Loucy (cell line): Measurements from ENCODE around the gene IL16.

ENCODE experiments used
- H2AFZ ChIP-seq: fragments of 200-600 bp; sonication (generic); 2 replicates; pipeline ENCODE4 v1.6.0; 2016; ENCODE audit warnings: antibody characterized with exemption, mild to moderate bottlenecking, low read length, moderate library complexity
- H3F3A ChIP-seq: fragments of 200-600 bp; 2 replicates; pipeline ENCODE4 v1.6.0; 2016; ENCODE audit warnings: antibody characterized with exemption, low read depth, mild to moderate bottlenecking
- H3K27me3 ChIP-seq: fragments of 200-600 bp; sonication (generic); 2 replicates; pipeline ENCODE4 v1.6.1; 2014; ENCODE audit warnings: low read length, mild to moderate bottlenecking; ENCODE audit not compliant: insufficient read depth, poor library complexity, severe bottlenecking
- H3K36me3 ChIP-seq: fragments of 200-600 bp; sonication (generic); 2 replicates; pipeline ENCODE4 v1.6.1; 2016; ENCODE audit warnings: low read length; ENCODE audit not compliant: insufficient read depth
- H3K4me1 ChIP-seq: fragments of 200-600 bp; sonication (generic); 2 replicates; pipeline ENCODE4 v1.5.1; 2014; ENCODE audit warnings: low read length, mild to moderate bottlenecking; ENCODE audit not compliant: insufficient read depth, poor library complexity, severe bottlenecking
- H3K4me2 ChIP-seq: fragments of 200-600 bp; sonication (generic); 2 replicates; pipeline ENCODE4 v1.6.0; 2014; ENCODE audit warnings: antibody characterized with exemption, low read length, low read depth, mild to moderate bottlenecking; ENCODE audit not compliant: poor library complexity, severe bottlenecking
- H3K4me3 ChIP-seq: fragments of 200-600 bp; sonication (generic); 2 replicates; pipeline ENCODE4 v1.5.1; 2014; ENCODE audit warnings: low read length, mild to moderate bottlenecking, mixed read lengths; ENCODE audit not compliant: poor library complexity, severe bottlenecking
- H3K79me2 ChIP-seq: fragments of 200-600 bp; sonication (generic); 2 replicates; pipeline ENCODE4 v1.6.1; 2014; ENCODE audit warnings: low read length; ENCODE audit not compliant: insufficient read depth
- H3K9ac ChIP-seq: fragments of 200-600 bp; sonication (generic); 2 replicates; pipeline ENCODE4 v1.6.0; 2014; ENCODE audit warnings: mild to moderate bottlenecking, low read depth, low read length, moderate library complexity; ENCODE audit not compliant: poor library complexity, severe bottlenecking
- H3K9me2 ChIP-seq: fragments of 200-600 bp; sonication (generic); replicated peaks from 2 replicates; pipeline ENCODE4 v1.6.1; 2016; ENCODE audit warnings: low read depth, low read length, mixed read lengths
- H3K9me3 ChIP-seq: fragments of 200-600 bp; sonication (generic); 2 replicates; pipeline ENCODE4 v1.6.1; 2014; ENCODE audit warnings: mild to moderate bottlenecking, antibody characterized with exemption, low read length, low read depth; ENCODE audit not compliant: insufficient read depth
- H4K20me1 ChIP-seq: fragments of 200-600 bp; sonication (generic); 2 replicates; pipeline ENCODE4 v1.6.0; 2014; ENCODE audit warnings: antibody characterized with exemption, low read length, mild to moderate bottlenecking; ENCODE audit not compliant: insufficient read depth, poor library complexity, severe bottlenecking
- CTCF ChIP-seq: fragments of 200-600 bp; sonication (generic); conservative IDR thresholded peaks from 2 replicates; pipeline ENCODE4 v1.5.1; 2014; ENCODE audit warnings: mild to moderate bottlenecking, antibody characterized with exemption, low read length
- EZH2phosphoT487 ChIP-seq: fragments of 200-600 bp; IDR thresholded peaks from 2 replicates; pipeline ENCODE4 v1.6.1; 2018; ENCODE audit warnings: antibody characterized with exemption, mild to moderate bottlenecking, moderate library complexity, borderline replicate concordance

IL16 gene

DNA sequence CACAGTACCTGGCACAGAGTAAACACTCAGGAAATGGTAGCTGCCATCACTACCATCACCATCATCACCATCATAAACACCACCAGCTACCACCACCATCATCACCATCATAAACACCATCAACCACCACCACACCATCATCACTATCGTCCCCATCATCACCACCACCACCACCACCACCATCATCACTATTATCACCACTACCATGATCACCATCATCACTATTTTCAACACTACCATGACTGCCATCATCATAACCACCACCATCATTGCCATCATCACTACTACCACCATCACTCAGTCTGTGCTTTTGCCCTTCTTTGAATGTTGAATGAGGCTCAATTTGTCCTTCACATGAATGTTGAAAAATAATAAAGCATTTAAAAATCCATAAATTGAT is 21.2 kb upstream of the IL16 start:
- H3K36me3 ChIP-seq, result no peaks in the 10 kb centered on the region

GRCh38 chr15:81176291-81176893 is 20.3 kb upstream of the IL16 start:
- no peak for TF ChIP-seq EZH2phosphoT487
- no peak for TF ChIP-seq CTCF
- no peaks in the 10 kb centered on the region for H3K27me3 ChIP-seq
- no peak overlapping the region for H2AFZ ChIP-seq
- H3K4me2 ChIP-seq, result no peak overlapping the region
- H3K9me3 ChIP-seq, result no peaks in the 10 kb centered on the region
- no peaks in the 10 kb centered on the region for H3F3A ChIP-seq
- no peaks in the 10 kb centered on the region for H4K20me1 ChIP-seq
- no peaks in the 10 kb centered on the region for H3K36me3 ChIP-seq
- H3K4me1 ChIP-seq, result no peaks in the 10 kb centered on the region
- H3K79me2 ChIP-seq, result no peaks in the 10 kb centered on the region
- H3K9me2 ChIP-seq, result no peaks in the 10 kb centered on the region
- no peak overlapping the region for H3K9ac ChIP-seq
- no peak overlapping the region for H3K4me3 ChIP-seq

More for the DNA sequence above, 21.2 kb upstream of the IL16 start:
- H3K9me3 ChIP-seq, result no peaks in the 10 kb centered on the region
- H3K27me3 ChIP-seq, result no peaks in the 10 kb centered on the region
- H3K9me2 ChIP-seq, result no peaks in the 10 kb centered on the region
- H3K4me1 ChIP-seq, result no peaks in the 10 kb centered on the region
- no peaks in the 10 kb centered on the region for H3K79me2 ChIP-seq
- TF ChIP-seq EZH2phosphoT487, result no peak
- TF ChIP-seq CTCF, result no peak
- H3K4me2 ChIP-seq, result no peak overlapping the region
- H3F3A ChIP-seq, result no peaks in the 10 kb centered on the region
- H3K4me3 ChIP-seq, result no peak overlapping the region
- H2AFZ ChIP-seq, result no peak overlapping the region
- H3K9ac ChIP-seq, result no peak overlapping the region
- no peaks in the 10 kb centered on the region for H4K20me1 ChIP-seq

DNA sequence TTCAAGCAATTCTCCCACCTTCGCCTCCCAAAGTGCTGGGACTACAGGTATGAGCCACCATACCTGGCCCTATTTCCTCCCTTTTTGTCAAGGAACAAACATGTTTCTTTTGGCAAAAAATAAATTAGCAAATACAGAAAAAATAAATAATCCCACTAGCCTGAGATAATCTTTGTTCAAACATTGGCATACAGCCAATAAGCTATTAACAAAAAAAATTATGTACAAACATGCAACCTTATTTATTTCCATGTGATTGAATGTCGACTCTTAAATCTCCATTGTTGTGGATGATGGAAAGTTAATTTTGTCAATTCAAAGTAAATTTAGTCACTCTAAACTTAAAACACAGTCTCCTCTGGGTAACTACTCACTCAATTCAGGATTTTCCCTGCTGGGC is 18.3 kb upstream of the IL16 start:
- no peaks in the 10 kb centered on the region for H3F3A ChIP-seq
- no peaks in the 10 kb centered on the region for H3K9me2 ChIP-seq
- peaks cover 6% of the 10 kb centered on the region for H3K4me1 ChIP-seq
- TF ChIP-seq EZH2phosphoT487 (no peak), CTCF (no peak)
- no peak overlapping the region for H2AFZ ChIP-seq
- H3K9ac ChIP-seq, result no peak overlapping the region
- H3K27me3 ChIP-seq, result no peaks in the 10 kb centered on the region
- H4K20me1 ChIP-seq, result no peaks in the 10 kb centered on the region
- H3K9me3 ChIP-seq, result no peaks in the 10 kb centered on the region
- H3K36me3 ChIP-seq, result no peaks in the 10 kb centered on the region
- no peaks in the 10 kb centered on the region for H3K79me2 ChIP-seq
- H3K4me2 ChIP-seq, result no peak overlapping the region
- no peak overlapping the region for H3K4me3 ChIP-seq
